ENCODE data around the gene DDX25. TPM values are rescaled to one million over a fixed set of nuclear protein-coding genes. Genes with fewer than 3 reads are reported as not detected.

DDX25 gene
- total and polyA plus RNA-seq, 9 of the 15 experiments (the other 6 are each of a cell fraction or from before 2014, with no cell fraction given): not detected

- CTCF ChIA-PET (ENCODE audit: low intra/inter-chr PET ratio): no interaction called here
- FAIRE-seq (peak; percentile 97), DNase-seq (ENCODE audit: extremely low read depth in 1 of 4, low spot score in 3 of 4) (peak; percentile 84 to 95 (median 88)), ATAC-seq (peak; percentile 97)
- Histone ChIP-seq H3K9ac (ENCODE audit: insufficient read depth in 1 of 2, low read depth in 2 of 2, low read length in 2 of 2) (peak within 1 kb of the TSS; percentile 85 to 93), H3K9me3 (replicated peaks; ENCODE audit: control insufficient read depth, insufficient read depth, low read depth, low read length) (no peaks in the 10 kb centered on the region), H3K27ac (ENCODE audit: extremely low read depth, low read depth, low read length) (peak within 1 kb of the TSS; percentile 73), H3K79me2 (ENCODE audit: control insufficient read depth, insufficient read depth, low read length) (peaks cover 35% of the 10 kb centered on the region), H3K4me1 (replicated peaks in 1 of 2; ENCODE audit: control insufficient read depth in 2 of 2, insufficient read depth in 2 of 2, low read length in 2 of 2) (peaks cover 0 to 6% of the 10 kb centered on the region in 2 experiments; a peak in 2 of 5 replicates), H3K9me1 (ENCODE audit: control insufficient read depth, insufficient read depth, low read length) (no peaks in the 10 kb centered on the region), H3K27me3 (ENCODE audit: control insufficient read depth in 2 of 2, insufficient read depth in 2 of 2, low read length in 2 of 2) (peaks cover 6 to 20% of the 10 kb centered on the region in 2 experiments; a peak in 4 of 5 replicates), H3K36me3 (ENCODE audit: control insufficient read depth, insufficient read depth, low read length) (peaks cover 28% of the 10 kb centered on the region), H4K20me1 (replicated peaks; ENCODE audit: control insufficient read depth, insufficient read depth, low read length) (no peaks in the 10 kb centered on the region), H3K4me3 (peak within 1 kb of the TSS; percentile 68), H3K4me2 (ENCODE audit: insufficient read depth, low read length) (peak within 1 kb of the TSS; percentile 89), H2AFZ (ENCODE audit: low read depth, low read length) (peak within 1 kb of the TSS; percentile 93)
- POLR2A ChIA-PET: interaction anchor here (0.6 to 1.8 kb wide), 15 partner anchors 8 to 1562 kb away, joined by 3 to 10 read pairs (median 3); partner anchors contain the start of genes FAM118B, HYLS1 and RPUSD4
- in situ Hi-C loops (cut with MboI): no loop called here
- intact Hi-C loops (cut with micrococcal nuclease): loop anchor here (1.0 kb wide), 1 partner anchor 160 kb away; no protein-coding TSS in a partner anchor
- no TSS peak for BruUV-seq (replicated peaks)
- WGBS (ENCODE audit: insufficient coverage, low coverage, missing lambda C conversion rate): 20% methylated on average over 31 of the region's 31 CpGs
- no peak for TF ChIP-seq CAMTA2 (CRISPR knock-in tag; conservative IDR thresholded peaks at IDR 0.05)
- no peak for TF ChIP-seq ZNF717 (CRISPR knock-in tag; IDR thresholded peaks at IDR 0.05)
- TF ChIP-seq ZNF75A (CRISPR knock-in tag; IDR thresholded peaks at IDR 0.05): no peak
- no peak for TF ChIP-seq DACH1 (IDR thresholded peaks at IDR 0.05; ENCODE audit: partially characterized antibody)
- no peak for TF ChIP-seq RREB1 (CRISPR knock-in tag; IDR thresholded peaks at IDR 0.05)
- TF ChIP-seq TAL1 (IDR thresholded peaks at IDR 0.05): no peak
- no peak for TF ChIP-seq GTF2E2 (tag; IDR thresholded peaks at IDR 0.05)
- no peak for TF ChIP-seq CBX2 (IDR thresholded peaks at IDR 0.05; ENCODE audit: insufficient read depth, low read length, poor library complexity, severe bottlenecking)
- no peak for TF ChIP-seq AFF4 (CRISPR knock-in tag; IDR thresholded peaks at IDR 0.05)
- TF ChIP-seq CSDE1 (IDR thresholded peaks at IDR 0.05): no peak
- TF ChIP-seq NR2C2 (CRISPR knock-in tag; IDR thresholded peaks at IDR 0.05): no peak
- TF ChIP-seq NR2C2 (tag; IDR thresholded peaks at IDR 0.05): no peak
These were observed 1.2 kb upstream of the DDX25 start, which contains the start of gene PUS3 for GRCh38 chr11:125902927-125903710. TSS of gene PUS3 (minus strand) at chr11:125903206. CDS start at chr11:125896284, 6,922 bp downstream.

All from K562 (cell line).